PC-9 (cell line): ENCODE measurements around the gene MXD1.

ENCODE experiments used
- EZH2 ChIP-seq: fragments of 200-600 bp; sonication (generic); IDR thresholded peaks from 2 replicates; pipeline ENCODE4 v1.8.0; 2017; ENCODE audit warnings: antibody characterized with exemption, low read depth
- TF ChIP-seq, protein P1 (sequence below): fragments of 200-600 bp; sonication (generic); conservative IDR thresholded peaks from 2 replicates; pipeline ENCODE4 v1.6.1; 2017; ENCODE audit warnings: mixed run types, antibody characterized with exemption, mild to moderate bottlenecking, moderate library complexity

DNA sequence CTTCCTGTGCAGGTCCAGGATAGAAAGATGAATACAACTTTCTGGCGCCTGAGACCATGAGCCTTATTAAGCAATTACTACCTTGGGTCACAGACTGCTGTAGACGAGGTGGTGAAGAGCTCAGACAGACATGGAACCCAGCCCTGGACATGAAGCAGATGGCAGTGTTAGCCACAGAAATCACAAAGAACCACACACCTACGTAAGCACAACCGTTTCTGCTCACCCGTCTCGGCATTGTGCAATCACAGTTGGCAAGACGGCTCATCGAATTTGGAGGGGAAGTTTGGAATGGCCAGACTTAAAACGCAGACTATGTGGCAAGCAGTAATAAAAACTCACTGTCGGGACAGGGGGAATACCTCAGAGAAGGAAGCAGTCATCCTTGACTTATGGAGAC, 70.8 kb downstream of the MXD1 start:
- TF ChIP-seq, protein P1, sequence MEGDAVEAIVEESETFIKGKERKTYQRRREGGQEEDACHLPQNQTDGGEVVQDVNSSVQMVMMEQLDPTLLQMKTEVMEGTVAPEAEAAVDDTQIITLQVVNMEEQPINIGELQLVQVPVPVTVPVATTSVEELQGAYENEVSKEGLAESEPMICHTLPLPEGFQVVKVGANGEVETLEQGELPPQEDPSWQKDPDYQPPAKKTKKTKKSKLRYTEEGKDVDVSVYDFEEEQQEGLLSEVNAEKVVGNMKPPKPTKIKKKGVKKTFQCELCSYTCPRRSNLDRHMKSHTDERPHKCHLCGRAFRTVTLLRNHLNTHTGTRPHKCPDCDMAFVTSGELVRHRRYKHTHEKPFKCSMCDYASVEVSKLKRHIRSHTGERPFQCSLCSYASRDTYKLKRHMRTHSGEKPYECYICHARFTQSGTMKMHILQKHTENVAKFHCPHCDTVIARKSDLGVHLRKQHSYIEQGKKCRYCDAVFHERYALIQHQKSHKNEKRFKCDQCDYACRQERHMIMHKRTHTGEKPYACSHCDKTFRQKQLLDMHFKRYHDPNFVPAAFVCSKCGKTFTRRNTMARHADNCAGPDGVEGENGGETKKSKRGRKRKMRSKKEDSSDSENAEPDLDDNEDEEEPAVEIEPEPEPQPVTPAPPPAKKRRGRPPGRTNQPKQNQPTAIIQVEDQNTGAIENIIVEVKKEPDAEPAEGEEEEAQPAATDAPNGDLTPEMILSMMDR = no peak
- no peak for TF ChIP-seq EZH2
